GM12891 (cell line): ENCODE measurements around the gene SLC6A19.

Experiments used
- POLR2A ChIP-seq: IDR thresholded peaks from 2 replicates; pipeline ENCODE4 v1.6.1; 2011; ENCODE audit warnings: low read depth, low read length, control low read depth
- POLR2AphosphoS5 ChIP-seq: IDR thresholded peaks from 2 replicates; pipeline ENCODE4 v1.6.1; 2011; ENCODE audit warnings: low read depth, low read length, control low read depth
- POU2F2 ChIP-seq: IDR thresholded peaks from 2 replicates; pipeline ENCODE4 v1.6.1; 2011; ENCODE audit warnings: low read depth, mild to moderate bottlenecking, control low read depth, low read length, moderate library complexity
- SPI1 ChIP-seq: IDR thresholded peaks from 2 replicates; pipeline ENCODE4 v1.6.1; 2011; ENCODE audit warnings: low read depth, low read length, control low read depth
- TAF1 ChIP-seq: IDR thresholded peaks from 2 replicates; pipeline ENCODE4 v1.6.1; 2011; ENCODE audit warnings: low read depth, low read length, control low read depth

GRCh38 chr5:1177826-1178528 lies 23.4 kb upstream of the SLC6A19 start:
- TF ChIP-seq SPI1 (no peak), POU2F2 (no peak), POLR2AphosphoS5 (no peak), POLR2A (no peak), TAF1 (no peak)
